Stimulated activated CD4-positive, alpha-beta T cell treated with anti-CD3 and anti-CD28 coated beads, Interleukin-2, amount 100 ng/mL, for 4 hours (primary cell): ENCODE measurements around the gene CCDC18.
"Not testable (repeated sequence)": the region's sequence is repeated elsewhere in the genome, so short reads cannot be mapped to it uniquely, and the experiment has no call there.

Source experiments
- DNase-seq: peaks from one replicate; pipeline ENCODE4 v3.0.0-alpha.2; 2020; ENCODE audit warnings: low read depth

CCDC18 gene

DNA sequence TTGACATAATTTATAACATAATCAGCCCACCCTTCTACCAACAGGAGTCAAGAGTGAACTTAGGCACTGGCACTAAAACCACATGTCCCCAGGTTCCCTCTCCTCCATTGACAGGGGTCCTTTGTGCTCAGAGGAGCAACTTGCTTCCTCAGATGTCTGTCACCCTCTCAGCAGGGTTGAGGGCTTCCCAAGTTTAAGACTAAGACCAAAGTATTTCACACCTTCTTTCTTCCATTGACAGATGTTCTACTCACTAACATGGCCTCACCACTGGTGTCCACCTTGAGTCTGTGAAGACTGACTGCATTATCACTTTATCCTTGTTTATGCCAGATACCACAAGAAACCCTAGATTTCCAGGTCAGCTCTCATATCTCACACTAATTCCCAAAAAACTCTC, 56.5 kb downstream of the CCDC18 start:
- no peak for DNase-seq

DNA sequence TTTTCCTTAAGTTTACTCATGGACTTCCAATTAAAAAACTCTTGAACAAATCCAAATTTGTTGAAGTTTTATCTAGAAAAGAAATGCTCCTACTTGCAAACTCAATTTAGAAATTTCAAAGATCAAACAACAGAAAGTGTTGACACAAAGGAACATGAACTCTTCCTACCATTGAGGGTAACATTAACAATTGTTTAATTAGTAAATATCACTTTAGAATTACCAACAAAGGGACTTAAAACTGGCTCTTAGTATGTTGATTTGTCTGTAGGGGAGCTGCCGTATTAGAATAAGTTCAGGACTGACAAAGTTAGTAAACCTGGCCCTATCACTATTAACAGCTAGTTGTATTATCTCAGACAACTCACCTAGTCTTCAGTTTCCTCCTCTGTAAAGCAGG, 57.9 kb downstream of the CCDC18 start:
- DNase-seq: no peak

DNA sequence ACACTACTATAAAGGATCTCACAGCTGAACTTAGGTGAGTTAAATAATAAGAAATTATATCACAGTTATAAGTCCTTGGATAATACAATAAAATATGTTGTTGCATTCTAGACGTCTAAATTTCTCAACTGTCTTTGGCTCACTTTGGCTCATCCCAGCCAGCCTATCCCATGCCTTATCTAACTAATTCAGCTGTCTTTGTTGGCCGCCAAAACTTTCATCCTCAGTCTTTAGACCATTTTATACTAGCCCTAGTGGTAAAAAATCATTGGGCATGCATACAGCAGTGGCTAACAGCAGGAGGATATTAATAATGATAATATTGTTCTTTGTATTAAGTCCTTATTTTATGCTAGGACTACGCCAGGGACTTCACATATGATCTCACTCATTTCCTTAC, 59.3 kb downstream of the CCDC18 start:
- DNase-seq: no peak

DNA sequence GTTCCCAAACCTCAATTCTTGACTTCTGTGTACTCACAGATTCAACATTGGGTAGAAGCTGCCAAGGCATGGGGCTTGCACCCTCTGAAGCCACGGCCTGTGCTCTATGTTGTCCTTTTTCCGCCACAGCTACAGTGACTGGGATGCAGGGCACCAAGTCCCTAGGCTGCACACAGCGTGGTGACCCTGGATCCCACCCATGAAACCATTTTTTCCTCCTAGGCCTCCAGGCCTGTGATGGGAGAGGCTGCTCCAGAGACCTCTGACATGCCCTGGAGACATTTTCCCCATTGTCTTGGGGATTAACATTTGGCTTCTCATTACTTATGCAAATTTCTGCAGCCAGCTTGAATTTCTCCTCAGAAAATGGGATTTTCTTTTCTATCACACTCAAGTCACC, 62.7 kb downstream of the CCDC18 start:
- not testable (repeated sequence) for DNase-seq

DNA sequence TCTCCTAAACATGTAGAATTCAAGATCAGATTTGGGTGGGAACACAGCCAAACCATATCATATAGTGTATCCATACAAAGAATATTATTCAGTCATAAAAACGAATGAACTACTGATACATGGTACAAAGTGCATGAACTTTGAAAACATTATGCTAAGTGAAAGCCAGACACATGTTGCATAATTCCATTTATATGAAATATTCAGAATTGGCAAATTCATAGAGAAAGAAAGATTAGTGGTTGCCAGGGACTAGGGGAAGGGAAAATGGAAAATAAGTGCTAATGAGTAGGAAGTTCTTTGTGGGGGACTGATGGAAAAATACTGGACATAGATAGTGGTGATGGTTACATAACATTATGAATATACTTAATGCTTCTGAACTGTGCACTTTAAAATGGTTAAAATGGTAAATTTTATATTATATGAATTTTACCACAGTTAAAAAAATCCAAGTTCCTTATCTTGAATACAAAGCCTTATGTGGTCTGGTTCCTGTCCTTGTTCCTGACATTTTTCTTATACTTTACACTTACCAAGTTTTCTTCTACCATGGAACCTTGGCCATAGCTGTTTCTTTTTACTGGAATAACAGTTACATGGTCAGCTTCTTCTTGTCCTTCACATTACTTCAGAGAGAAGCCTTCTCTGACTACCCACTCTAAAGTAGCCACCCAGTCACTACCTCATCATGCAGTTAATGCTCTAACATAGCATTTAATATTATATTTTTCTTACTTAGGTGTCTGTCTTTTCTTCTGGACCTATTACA, 64.0 kb downstream of the CCDC18 start:
- no peak for DNase-seq

DNA sequence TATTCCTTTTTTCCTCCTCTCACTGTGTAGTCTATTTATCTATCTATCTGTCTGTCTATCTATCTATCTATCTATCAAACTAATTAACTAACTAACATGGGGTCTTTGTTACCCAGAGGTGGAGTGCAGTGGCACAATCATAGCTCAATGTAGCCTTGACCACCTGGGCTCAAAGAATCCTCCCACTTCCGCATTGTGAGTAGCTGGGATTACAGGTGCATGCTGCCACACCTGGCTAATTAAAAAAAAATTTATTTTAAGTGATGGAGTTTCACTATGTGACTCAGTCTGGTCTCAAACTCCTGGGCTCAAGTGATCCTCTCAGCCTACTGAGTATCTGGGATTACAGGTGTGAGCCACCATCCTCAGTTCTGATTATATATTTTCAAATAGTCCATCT, 71.4 kb downstream of the CCDC18 start:
- no peak for DNase-seq

DNA sequence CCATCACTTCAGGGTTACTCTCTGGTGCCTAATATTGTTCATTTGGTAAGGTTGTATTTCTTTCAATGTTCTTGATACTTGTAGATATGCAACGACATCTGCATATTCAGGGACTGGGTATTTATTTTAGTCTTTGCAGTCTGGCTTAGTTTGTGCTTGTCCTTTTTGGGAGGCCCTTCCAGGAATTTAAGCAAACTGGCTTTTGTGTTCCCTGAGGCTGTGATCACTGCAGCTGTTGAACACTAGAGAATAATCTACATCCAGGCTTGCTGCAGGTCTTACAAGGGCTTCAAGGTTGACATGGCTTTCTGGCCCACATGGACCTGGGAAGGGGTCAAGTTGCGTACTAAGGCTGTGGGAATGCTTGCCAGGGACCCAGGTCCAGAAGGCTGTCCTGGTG, 72.1 kb downstream of the CCDC18 start:
- DNase-seq: no peak

DNA sequence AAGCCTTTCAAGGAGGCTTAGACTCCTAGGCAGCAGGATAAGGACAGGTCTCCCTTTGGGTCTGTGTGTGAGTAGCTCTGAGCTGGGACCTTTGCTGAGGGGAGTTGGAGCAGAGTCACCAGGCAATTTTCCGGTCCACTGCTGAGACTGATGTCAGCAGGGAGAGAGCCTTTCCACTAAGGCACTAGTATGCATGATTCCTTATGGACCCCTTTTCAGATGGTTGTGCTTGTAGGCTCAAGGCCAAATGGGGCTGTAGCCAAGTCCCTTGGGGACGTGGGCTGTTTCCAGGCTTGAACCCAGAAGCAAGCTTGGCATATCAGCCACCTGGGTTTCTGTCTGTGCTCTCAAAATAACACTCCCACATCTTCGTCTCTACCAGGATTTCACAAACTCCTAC, 73.0 kb downstream of the CCDC18 start:
- DNase-seq: no peak

DNA sequence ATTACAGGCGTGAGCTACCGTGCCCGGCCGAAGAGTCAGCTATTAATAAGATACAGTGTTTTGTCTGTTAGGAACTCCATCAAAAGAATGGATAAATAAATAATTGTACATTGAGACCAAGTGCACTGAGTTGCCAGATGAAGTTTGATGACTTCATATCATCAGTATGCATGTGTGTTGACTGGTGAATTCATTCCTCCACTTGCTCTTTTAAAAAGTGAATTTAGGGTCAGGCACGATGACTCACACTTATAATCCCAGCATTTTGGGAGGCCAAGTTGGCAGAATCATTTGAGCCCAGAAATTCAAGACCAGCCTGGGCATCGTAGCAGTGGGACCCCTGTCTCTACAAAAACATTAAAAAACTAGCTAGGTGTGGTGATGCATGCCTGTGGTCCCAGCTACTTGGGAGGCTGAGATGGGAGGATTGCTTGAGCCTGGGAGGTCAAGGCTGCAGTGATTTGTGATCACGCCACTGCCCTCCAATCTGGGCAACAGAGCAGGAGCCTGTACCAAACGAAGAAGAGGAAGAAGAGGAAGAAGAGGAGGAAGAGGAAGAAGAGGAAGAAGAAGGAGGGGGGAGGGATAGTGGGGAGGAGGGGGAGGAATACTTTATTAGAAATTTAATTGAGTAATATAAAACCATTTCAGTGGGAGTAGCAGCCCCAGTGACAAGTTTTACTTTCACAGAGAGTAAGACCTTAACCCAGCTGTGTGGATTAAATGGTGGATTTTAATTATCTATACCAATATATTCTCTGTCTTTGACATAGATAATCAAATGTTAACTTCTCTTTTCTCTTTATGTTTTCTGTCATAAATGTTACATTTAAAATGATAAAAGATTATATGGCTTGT, 74.9 kb downstream of the CCDC18 start:
- DNase-seq: no peak

DNA sequence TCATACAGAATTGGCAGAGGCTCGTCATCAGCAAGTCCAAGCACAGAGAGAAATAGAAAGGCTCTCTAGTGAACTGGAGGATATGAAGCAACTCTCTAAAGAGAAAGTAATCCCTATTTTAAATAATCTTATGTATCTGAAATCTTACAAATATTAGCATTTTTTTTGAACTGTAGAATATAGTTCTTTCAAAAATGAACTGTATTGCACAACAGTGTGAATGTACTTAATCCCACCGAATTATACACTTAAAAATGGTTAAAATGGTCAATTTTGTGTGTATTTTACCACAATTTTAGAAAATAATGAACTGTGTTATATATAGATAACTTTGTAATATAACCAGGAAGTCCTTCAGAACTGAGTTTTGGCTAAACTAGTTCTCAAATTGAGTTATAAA, 75.9 kb downstream of the CCDC18 start:
- DNase-seq: no peak

DNA sequence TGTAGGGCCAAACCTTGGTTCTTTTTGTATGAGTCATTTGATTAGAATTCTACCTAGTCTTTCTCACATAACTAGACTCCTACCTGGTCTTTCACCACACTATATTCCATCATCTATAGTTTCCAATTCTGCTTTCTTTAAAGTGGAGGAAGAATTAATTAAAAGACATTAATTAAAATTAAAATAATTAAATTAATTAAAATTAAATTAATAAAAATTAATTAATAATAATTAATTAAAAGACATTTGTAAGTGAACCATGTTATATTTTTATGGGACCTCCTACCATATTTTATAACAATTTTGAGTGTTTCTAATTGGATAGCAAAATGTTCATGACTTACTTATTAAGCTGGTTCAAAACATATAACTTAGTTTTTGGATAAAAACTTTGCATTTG, 77.4 kb downstream of the CCDC18 start:
- no peak for DNase-seq

DNA sequence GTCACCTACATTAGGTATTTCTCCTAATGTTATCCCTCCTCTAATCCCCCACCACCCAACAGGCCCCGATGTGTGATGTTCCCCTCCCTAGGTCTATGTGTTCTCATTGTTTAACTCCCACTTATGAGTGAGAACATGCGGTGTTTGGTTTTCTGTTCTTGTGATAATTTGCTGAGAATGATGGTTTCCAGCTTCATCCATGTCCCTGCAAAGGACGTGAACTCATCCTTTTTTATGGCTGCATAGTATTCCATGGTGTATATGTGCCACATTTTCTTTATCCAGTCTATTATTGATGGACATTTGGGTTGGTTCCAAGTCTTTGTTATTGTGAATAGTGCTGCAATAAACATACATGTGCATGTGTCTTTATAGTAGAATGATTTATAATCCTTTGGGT, 80.2 kb downstream of the CCDC18 start:
- not testable (repeated sequence) for DNase-seq

DNA sequence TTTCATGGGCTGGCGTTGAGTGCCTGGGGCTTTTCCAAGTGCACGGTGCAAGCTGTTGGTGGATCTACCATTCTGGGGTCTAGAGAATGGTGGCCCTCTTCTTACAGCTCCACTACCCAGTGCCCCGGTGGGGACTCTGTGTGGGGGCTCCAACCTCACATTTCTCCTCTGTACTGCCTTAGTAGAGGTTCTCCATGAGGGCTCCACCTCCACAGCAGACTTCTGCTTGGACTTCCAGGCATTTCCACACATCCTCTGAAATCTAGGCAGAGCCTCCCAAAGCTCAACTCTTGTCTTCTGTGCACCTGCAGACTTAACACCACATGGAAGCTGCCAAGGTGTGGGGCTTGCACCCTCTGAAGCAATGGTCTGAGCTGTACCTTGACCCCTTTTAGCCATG, 82.1 kb downstream of the CCDC18 start:
- DNase-seq: no peak

DNA sequence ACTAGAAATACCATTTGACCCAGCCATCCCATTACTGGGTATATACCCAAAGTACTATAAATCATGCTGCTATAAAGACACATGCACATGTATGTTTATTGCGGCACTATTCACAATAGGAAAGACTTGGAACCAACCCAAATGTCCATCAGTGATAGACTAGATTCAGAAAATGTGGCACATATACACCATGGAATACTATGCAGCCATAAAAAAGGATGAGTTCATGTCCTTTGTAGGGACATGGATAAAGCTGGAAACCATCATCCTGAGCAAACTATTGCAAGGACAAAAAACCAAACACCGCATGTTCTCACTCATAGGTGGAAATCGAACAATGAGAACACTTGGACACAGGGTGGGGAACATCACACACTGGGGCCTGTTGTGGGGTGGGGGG, 88.4 kb downstream of the CCDC18 start:
- not testable (repeated sequence) for DNase-seq

DNA sequence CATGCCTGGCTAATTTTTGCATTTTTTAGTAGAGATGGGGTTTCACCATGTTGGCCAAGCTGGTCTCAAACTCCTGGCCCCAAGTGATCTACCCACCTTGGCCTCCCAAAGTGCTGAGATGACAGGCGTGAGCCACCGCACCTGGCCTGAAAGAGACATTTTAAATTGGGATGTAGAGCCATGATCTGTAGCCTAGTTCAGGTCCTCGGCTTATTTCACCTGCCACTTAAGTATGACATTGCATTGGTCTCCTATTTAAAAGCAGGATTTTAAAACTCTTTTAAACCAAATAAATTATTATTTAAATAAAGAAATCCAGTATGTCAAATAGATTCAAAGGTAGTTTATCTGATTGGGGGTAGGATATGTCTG, 94.7 kb downstream of the CCDC18 start:
- not testable (repeated sequence) for DNase-seq

DNA sequence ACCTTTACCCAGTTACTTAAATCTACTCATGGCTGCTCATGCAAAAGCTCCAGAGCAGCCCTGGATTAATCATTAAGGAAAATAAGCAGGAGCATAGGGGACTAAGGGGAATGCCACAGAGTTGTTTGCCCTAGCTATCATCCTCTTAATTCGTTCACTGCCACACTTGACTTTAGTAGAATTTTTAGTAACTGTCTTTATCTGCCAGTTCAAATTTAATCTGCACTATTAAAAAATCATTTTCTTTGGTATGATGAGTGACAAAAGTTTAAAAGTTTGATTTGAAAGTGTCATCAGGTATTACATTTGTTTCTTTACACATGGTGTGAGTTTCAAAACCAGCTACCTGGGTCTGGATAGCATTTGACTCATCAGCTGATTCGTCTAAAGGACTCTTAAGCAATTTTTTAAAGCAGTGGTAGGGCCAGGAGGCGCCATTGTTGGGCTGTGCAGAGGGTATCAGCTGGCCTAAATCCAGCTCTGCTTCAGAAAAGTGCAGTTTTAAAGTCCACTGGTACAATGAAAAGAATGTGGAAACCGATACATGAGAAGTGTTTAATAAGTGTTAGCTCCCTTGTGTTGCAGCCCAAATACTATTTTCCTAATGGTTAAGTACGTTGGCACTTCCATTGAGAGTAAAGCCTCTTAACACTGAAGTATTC, 95.2 kb downstream of the CCDC18 start:
- DNase-seq: no peak

DNA sequence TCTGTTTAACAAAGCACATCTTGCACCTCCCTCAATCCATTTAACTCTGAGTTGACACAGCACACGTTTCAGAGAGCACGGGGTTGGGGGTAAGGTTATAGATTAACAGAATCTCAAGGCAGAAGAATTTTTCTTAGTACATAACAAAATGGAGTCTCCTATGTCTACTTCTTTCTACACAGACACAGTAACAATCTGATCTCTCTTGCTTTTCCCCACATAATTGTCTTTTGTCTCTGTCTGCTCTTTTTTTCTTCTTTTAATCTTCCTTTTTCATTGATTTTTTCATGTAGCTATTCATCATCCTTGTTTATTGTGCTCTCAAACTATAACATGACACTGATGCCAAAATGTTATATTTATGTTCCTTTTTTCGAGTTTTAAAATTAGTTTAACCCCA, 97.0 kb downstream of the CCDC18 start:
- DNase-seq: not testable (repeated sequence)

DNA sequence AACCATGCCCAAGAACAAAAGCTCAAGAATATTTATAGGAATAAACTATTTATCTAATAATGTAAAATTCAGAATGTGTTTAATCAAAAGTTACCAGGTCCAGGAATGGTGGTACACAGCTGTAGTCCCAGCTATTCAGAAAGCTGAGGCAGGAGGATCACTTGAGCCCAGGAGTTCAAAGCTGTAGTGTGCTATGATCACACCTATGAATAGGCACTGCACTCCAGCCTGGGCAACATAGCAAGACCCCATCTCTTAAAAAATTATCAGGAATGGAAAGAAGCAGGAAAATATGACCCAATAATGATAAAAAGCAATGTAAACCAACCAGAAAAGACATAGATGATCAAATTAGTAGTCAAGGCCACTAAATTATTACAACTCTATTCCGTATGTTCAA, 103.0 kb downstream of the CCDC18 start:
- DNase-seq: no peak

DNA sequence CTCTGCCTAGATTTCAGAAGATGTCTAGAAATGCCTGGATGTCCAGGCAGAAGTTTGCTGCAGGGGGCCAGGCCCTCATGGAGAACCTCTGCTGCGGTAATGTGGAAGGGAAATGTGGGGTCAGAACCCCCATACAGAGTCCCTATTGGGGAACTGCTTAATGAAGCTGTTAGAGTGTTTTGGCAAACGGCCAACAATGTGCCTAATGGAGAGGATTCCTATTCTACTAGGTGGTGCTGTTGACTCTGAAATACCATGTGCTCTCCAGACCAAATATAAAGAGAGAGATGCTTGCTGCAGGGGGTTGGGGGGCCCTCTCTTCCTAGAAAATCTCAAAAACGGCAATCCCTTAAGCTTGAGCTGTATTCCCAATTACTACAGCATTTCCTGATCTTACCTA, 108.0 kb downstream of the CCDC18 start:
- no peak for DNase-seq

DNA sequence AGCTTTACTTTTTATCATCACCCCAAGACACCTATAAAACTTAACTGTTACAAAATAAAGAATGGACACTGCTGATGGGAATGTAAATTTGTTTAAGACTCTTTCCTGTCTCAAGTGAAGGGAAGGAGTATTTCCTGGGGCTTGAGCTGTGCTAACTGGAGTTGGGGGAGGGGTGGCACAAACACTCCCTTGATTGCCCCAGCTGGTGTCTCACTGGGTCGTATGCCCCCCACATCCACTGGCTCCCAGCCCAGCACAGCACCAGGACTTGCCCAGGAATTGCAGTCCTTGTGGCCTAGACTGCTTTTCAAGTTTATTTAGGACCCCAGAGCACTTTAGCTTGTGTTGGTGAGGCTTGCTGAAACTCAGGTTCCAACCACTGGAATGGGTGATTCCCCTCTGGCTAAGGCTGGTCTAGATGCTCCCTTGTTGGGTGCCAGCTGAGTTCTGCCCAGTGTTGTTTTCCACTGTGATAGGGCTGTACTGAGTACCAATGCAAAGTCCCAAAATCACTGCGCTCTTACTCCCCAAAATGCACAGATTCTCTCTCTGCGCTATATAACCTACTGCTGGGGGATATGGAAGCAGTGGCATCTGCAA, 116.1 kb downstream of the CCDC18 start:
- DNase-seq: no peak

DNA sequence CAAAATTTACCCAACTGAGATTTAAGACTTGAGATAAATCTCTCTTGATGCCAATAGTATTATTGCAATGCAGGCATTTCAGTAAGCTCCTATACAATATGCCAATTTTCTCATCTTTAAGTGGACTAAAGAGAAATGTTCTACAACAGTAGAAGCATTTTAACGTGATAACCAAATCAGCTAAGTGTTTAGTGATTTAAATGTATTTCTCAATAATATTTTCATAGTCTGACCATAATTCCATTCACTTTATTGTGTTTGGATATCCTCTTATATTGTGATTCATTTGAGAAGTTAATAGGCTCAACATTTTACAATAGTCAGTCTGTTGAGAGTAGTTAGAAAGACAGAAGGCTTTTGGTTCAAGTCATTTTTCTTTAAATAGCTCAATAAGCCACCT, 120.6 kb downstream of the CCDC18 start:
- no peak for DNase-seq

DNA sequence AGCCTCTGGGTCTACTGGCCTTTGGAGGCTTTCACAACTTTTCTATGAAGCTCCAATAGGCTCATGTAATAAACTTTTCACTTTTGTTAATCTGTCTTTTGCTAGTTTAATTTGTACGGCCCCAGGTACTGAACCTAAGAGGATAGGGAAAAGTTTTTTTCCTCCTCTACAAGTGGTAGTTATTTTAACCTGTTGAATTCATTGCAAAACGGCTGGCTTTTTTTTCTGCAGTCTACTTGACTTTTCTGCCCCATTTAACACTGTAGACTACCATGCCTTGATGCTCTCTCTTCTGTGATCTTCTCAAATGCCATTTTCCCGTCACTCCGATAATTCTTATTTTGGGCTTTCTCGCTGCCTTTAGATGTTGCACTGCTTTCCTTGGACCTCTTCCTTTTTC, 121.6 kb downstream of the CCDC18 start:
- no peak for DNase-seq

DNA sequence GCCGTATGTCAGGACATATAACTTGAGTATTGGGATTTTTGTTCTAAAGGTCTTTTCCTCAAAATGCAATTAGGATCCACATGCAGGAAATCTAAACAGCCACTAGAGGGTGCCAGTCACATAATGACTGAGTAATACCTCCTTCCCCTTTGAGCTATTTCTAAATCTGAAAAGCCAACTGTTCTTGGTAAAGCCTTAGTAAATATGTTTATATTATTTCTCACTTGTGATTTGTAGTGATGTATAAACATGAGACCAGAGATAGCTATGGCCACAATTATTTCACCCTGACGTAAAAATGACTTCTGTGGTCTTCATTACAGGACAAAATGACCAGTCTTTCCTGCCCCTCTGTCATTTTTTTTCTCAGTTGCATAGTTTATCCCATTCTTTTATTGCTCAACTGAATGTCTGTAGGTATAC, 124.2 kb downstream of the CCDC18 start:
- peak; percentile 36 for DNase-seq
